ENCODE data around the gene GPR179. TPM values are rescaled to one million over a fixed set of nuclear protein-coding genes. Genes with fewer than 3 reads are reported as not detected.

Gene GPR179, protein sequence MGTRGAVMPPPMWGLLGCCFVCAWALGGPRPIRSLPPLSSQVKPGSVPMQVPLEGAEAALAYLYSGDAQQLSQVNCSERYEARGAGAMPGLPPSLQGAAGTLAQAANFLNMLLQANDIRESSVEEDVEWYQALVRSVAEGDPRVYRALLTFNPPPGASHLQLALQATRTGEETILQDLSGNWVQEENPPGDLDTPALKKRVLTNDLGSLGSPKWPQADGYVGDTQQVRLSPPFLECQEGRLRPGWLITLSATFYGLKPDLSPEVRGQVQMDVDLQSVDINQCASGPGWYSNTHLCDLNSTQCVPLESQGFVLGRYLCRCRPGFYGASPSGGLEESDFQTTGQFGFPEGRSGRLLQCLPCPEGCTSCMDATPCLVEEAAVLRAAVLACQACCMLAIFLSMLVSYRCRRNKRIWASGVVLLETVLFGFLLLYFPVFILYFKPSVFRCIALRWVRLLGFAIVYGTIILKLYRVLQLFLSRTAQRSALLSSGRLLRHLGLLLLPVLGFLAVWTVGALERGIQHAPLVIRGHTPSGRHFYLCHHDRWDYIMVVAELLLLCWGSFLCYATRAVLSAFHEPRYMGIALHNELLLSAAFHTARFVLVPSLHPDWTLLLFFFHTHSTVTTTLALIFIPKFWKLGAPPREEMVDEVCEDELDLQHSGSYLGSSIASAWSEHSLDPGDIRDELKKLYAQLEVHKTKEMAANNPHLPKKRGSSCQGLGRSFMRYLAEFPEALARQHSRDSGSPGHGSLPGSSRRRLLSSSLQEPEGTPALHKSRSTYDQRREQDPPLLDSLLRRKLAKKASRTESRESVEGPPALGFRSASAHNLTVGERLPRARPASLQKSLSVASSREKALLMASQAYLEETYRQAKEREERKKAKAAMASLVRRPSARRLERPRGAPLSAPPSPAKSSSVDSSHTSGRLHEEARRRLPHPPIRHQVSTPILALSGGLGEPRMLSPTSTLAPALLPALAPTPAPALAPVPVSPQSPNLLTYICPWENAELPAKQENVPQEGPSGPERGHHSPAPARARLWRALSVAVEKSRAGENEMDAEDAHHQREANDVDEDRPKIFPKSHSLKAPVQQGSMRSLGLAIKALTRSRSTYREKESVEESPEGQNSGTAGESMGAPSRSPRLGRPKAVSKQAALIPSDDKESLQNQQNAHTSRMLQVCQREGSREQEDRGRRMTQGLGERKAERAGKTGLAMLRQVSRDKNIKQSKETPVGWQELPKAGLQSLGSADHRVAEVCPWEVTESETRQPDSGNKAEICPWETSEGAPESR (N-terminal part only)
- under 1 TPM in 3 of 4 donors, not detected in 1; 0.21 to 0.78 (median 0.44) TPM for total RNA-seq

DNA sequence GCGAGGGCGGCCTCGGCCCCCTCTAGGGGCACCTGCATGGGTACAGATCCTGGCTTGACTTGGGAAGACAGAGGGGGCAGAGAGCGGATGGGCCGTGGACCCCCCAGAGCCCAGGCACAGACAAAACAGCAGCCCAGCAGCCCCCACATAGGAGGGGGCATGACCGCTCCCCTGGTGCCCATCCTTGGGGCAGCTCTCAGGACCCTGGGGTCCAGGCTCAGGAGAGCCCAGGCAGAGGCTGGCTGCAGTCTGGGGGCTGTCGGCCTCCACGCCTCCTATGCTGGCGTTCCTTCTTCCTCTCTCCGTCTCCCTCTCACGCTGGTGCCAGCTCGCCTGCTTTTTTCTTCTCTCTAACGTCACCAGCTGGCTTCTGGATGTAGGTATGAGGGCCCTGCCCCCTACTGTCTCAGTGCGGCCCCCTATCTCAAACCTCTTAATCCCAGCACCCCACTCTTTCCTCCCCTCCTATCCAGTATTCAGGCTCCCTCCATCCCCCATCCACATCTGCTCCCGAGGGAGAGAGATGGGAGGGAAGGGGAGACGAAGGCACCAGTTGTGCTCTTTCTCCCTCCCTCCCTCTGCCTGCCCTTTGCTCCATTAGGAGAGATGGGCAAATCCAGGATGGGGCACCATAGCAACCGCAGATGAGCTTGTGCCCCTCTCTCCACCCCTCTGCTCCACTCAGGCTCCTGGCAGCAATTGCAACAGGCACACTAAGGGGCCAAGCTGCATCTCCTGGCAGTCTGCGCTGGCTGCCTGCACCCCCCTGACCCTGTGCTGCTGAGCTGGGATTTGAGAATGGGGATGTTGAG, at the start of gene GPR179:
TSS of gene GPR179 (minus strand) at position 349 of the 812 bp plus-strand sequence. CDS start at position 182, 167 bp downstream.
- DNase-seq (ENCODE audit: low spot score in 2 of 2): no peak
- Histone ChIP-seq H3K4me1 (peaks cover 0 to 9% (median 4%) of the 10 kb centered on the region in 4 donors), H3K9me3 (no peaks in the 10 kb centered on the region), H3K27ac (no peak within 1 kb of the TSS), H3K36me3 (no peaks in the 10 kb centered on the region), H3K27me3 (no peaks in the 10 kb centered on the region), H3K4me3 (no peak within 1 kb of the TSS)
- TF ChIP-seq, protein P1, sequence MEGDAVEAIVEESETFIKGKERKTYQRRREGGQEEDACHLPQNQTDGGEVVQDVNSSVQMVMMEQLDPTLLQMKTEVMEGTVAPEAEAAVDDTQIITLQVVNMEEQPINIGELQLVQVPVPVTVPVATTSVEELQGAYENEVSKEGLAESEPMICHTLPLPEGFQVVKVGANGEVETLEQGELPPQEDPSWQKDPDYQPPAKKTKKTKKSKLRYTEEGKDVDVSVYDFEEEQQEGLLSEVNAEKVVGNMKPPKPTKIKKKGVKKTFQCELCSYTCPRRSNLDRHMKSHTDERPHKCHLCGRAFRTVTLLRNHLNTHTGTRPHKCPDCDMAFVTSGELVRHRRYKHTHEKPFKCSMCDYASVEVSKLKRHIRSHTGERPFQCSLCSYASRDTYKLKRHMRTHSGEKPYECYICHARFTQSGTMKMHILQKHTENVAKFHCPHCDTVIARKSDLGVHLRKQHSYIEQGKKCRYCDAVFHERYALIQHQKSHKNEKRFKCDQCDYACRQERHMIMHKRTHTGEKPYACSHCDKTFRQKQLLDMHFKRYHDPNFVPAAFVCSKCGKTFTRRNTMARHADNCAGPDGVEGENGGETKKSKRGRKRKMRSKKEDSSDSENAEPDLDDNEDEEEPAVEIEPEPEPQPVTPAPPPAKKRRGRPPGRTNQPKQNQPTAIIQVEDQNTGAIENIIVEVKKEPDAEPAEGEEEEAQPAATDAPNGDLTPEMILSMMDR (IDR thresholded peaks at IDR 0.05): no peak
- TF ChIP-seq POLR2A (IDR thresholded peaks at IDR 0.05) (no peak), EP300 (IDR thresholded peaks at IDR 0.05) (no peak)
- WGBS, 2 donors: 75 to 77% methylated on average over 18 of the region's 18 CpGs

DNA sequence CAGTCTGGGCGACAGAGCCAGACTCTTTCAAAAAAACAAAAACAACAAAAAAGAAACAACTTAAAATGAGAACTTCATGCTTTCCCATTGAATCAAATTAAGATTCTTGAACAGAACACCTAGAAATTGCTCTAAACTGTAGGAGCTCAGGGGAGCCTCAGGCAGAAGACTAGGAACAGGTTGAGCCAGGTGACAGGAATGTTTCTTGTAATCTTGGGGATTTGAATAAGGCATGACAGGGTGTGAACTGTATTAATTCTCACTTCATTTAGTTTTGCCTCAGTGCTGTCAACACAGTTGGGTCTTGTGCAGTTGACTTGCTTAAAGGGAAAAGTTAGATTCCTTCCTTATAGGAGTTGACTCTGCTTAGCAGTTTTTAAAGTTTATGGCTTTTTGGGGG, 35.7 kb upstream of the GPR179 start:
- Histone ChIP-seq H3K4me3 (no peak overlapping the region), H3K36me3 (peaks cover 0 to 79% (median 0%) of the 10 kb centered on the region in 3 donors), H3K4me1 (no peaks in the 10 kb centered on the region), H3K9me3 (no peaks in the 10 kb centered on the region), H3K27me3 (no peaks in the 10 kb centered on the region), H3K27ac (no peak overlapping the region)
- DNase-seq (ENCODE audit: low spot score in 2 of 2): no peak
- TF ChIP-seq POLR2A (IDR thresholded peaks at IDR 0.05): no peak
- TF ChIP-seq EP300 (IDR thresholded peaks at IDR 0.05): no peak
- WGBS, 2 donors: 65 to 84% methylated on average over 1 of the region's 1 CpG

DNA sequence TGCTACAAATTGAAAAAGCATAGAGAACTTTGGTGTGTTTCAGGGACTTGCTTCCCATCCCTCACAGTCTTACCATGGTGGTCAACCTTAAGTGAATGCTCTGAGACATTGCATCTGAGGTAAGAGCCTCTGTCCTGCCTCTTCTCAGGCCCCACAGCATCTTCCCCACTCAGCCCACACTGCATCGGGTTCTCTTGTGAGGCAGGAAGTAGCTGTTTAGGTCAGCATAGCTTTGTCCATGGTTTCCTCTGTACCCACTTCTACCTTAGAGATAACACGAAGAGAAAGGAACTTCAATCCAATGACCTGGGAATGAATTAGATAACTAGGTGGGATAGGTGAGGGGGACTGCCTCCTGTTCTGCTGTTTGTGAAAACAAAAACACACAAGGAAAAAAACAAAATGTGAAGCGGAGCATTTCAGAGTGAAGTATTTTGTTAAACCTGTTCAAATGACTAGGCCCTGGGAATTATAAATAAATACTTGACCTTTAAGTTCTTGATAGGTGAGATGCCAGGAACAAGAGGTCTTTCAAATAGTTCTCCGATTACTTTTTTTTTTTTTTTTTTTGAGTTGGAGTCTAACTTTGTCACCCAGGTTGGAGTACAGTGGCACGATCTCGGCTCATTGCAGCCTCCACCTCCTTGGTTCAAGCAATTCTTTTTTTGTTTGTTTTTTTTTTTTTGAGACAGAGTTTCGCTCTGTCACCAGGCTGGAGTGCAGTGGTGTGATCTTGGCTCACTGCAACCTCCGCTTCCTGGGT, 25.5 kb upstream of the GPR179 start:
- H3K4me1 ChIP-seq: no peaks in the 10 kb centered on the region
- TF ChIP-seq, protein P1 (IDR thresholded peaks at IDR 0.05): no peak
- TF ChIP-seq POLR2A (IDR thresholded peaks at IDR 0.05) (no peak), EP300 (IDR thresholded peaks at IDR 0.05) (no peak)
- H3K4me3 ChIP-seq: no peak overlapping the region
- H3K27me3 ChIP-seq: no peaks in the 10 kb centered on the region
- H3K36me3 ChIP-seq: peaks cover 0 to 95% (median 5%) of the 10 kb centered on the region in 3 donors
- no peak overlapping the region for H3K27ac ChIP-seq
- no peaks in the 10 kb centered on the region for H3K9me3 ChIP-seq
- WGBS, 2 donors: 94 to 95% methylated on average over 8 of the region's 8 CpGs
- no peak for DNase-seq (ENCODE audit: low spot score in 2 of 2)

DNA sequence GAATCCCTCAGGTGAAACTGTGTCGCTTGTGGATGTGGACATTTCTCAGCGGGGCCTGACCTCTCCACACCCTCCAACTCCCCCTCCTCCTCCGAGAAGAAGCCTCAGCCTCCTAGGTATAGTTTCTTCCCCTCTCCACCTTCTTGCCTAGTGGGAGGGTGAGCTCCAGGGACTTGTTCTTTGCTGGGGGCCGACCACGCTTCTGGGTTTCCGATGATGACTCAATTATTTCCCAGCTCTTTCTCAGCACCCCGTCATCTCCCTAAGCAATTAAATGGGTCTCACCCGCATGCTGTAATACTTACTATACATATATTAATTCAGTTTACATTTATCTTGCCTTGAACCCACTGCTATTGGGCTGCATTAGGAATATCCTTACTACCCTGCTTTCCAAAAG, 21.0 kb upstream of the GPR179 start:
- Histone ChIP-seq H3K4me1 (peaks cover 0 to 8% (median 0%) of the 10 kb centered on the region in 4 donors), H3K36me3 (peaks cover 0 to 71% (median 5%) of the 10 kb centered on the region in 3 donors), H3K4me3 (no peak overlapping the region), H3K9me3 (no peaks in the 10 kb centered on the region), H3K27me3 (no peaks in the 10 kb centered on the region), H3K27ac (no peak overlapping the region)
- TF ChIP-seq POLR2A (IDR thresholded peaks at IDR 0.05): no peak
- TF ChIP-seq, protein P1 (IDR thresholded peaks at IDR 0.05): no peak
- TF ChIP-seq EP300 (IDR thresholded peaks at IDR 0.05): no peak
- DNase-seq (ENCODE audit: low spot score in 2 of 2): no peak
- WGBS, 2 donors: 85% methylated on average over 8 of the region's 8 CpGs
